HTR-8/SVneo (cell line): Measurements from ENCODE around the gene CLEC2A.

ENCODE experiments used
- DNase-seq: peaks from one replicate; pipeline ENCODE4 v3.0.0; 2011; ENCODE audit warnings: low spot score, mixed read lengths; ENCODE audit not compliant: insufficient read length
- FAIRE-seq: peaks from 2 replicates; lab custom pipeline; 2011; peaks lifted over from hg19 to GRCh38; lab: Jason Lieb, UNC

The CLEC2A gene

DNA sequence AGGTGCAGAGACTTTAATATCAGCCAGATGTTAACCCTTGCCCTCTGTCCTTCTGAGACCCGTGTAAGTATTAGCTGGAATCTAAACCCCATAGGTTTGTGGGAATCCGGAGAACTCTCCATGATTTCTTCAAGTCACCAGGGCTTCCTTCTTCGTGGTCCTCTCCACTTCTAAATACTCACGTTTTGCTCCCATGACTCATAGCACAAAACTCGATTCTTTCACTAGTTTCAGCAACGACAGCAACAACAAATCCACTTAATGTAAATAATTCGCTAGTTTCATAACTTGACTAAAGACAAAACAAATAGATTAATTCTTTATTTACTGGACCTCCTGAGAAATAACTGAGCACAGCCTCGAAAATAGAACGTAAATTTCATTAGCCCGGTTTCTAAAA lies 4.4 kb upstream of the CLEC2A start:
- FAIRE-seq = no peak
- no peak for DNase-seq

DNA sequence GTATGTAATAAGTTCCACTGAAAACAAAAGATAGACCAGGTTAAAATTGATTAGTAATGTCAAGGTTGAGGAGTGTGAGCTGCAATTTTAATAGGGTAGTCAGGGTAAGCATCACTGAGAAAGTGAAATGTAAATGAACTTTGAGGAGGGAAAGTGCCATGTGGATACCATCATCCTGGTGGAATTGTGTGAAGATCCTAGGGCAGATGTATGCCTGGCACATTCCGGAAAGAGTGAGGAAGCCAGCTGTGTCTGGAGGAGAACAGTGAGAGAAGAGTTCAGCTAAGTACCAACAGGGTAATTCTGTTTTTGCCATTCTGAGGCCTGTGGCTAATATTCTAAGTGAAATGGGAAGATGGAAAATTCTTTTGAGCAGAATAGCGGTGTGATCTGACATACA lies 2.9 kb upstream of the CLEC2A start:
- DNase-seq (no peak), FAIRE-seq (no peak)

DNA sequence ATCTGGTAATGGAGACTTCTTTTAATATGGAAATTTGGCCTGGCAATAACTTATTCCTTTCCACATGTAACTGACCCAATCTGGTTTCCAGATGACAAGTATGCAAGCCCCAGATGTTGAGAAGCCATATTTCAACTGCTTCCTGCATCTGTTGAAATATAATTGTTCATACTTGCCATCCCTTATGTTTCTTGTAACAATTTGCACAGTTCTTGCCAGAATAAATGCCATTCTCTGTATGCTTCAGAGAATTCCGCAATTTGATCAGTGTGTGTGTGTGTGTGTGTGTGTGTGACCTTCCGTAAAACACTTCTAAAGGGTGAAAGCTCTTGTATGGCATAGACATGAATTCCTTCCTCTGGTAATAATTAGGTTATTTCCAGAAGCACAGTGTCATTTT lies 1.8 kb upstream of the CLEC2A start:
- FAIRE-seq (no peak), DNase-seq (no peak)

DNA sequence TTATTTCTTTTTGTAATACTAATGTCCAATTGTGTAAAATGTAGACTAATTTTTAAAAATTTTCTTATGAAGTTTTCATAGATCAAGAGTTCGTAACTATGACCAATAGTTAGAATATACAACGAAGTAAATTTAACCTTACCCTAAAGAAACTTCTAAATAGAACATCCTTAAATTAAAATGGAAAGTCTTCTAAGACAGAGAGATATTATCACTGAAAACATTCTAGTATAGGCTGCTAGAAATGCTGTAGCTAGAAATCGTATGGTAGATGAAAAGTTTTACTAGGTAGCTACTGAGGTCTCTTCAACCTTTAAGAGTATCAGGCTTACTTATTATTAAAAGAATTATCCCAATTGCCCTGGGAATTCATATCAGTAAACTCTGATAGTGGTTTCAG lies 925 bp downstream of the CLEC2A start:
- FAIRE-seq = no peak
- DNase-seq = no peak

DNA sequence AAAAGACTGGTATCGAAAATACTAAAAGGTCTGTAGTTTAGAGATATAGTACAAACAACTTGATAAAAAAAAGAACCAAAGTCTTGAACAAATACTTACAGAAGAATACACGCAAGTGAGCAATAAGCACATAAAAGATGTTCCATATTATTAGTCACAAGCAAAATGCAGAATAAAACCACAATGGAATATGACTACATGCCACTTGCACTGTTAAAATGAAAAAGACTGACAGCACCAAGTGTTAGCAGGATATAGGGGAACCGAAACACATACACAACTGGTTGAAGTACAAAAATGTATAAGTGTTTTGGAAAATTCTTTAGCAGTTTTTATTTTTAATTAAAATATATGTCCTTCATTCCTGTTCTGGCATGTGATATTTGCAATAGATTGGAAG lies 3.6 kb downstream of the CLEC2A start:
- DNase-seq (no peak), FAIRE-seq (no peak)

DNA sequence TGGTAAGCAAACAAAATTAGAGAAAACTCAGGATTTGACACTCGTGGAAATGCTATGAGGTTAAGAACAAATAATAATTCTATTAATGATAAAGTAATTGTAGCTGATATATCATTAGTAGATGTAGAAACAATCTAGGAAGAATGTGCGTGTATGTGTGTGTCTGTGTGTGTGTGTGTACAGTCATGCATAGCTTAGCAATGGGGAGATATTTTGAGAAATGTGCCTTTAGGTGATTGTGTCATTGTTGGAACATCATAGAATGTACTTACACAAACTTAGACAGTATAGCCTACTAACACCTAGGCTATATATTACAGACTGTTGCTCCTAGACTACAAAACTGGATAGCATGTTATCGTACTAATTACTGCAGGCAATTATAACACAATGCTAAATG lies 5.3 kb downstream of the CLEC2A start:
- FAIRE-seq (no peak), DNase-seq (no peak)

DNA sequence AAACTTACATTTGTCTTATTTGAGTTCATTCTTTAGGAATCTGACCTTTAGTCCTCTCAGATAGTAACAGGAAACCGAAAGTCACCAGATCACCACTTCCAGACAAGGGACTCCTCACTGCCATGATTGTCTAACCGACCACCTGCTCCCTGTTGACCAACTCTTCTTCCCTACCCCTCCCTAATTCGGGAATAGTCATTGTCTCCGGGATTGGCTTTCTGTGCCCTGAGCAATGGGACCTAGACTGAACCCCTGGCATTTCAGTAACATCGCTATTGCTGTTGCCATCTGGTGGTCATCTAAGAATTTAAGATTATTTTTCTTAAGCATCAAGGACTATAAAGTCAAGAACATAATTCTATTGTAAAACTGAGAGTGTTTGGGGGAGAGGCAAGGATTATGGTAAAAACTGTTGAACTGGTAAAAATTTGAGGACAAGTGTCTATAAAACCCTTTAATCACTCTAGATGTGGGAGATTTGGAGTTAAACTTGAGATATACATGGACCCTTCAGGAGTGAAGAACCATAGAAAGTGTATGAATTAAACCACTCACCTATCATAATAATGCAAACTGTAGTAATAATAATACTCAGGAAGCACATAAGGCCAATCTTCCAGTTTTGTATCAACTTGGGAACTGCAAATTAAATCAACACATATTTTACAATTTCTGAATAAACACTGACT lies 6.3 kb downstream of the CLEC2A start:
- peak; percentile 6 for DNase-seq
- no peak for FAIRE-seq

DNA sequence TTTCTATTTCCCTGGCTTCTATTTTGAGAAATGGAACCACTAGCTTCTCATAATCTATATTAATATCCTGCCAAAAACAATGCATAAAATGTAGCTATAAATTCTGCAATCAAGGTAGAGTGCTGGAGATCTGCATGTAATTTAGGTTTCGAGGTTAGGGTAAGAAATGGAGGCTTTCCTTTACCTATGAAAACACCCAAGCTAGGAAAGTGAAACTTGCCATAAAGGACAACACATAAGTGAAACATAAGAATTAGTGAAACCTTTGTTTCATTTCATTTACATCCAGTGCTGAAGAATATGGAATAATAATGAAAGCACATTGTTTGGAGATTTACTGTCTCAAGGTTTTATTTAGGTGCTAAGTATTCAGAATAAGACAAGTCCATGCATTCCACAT lies 9.7 kb downstream of the CLEC2A start:
- FAIRE-seq = no peak
- no peak for DNase-seq

DNA sequence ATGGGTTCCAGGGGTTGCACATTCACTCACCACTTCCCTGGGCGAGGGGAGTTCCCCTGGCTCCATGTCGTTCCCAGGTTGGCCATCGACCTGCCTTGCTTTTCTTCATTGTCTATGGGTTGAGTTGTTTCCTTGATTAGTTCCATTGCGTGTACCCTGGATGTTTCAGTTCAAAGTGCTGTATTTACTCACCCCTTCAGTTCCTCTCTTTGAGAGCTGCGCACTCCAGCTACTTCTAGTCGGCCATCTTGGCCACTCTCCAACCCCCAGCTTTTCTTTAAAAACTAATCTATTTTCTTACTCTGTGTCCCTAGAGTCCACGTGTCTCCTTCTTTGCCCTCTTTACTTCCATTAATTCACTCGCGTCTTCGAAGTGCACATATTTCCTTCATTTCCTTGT lies 11.7 kb downstream of the CLEC2A start:
- DNase-seq = no peak
- FAIRE-seq = no peak

DNA sequence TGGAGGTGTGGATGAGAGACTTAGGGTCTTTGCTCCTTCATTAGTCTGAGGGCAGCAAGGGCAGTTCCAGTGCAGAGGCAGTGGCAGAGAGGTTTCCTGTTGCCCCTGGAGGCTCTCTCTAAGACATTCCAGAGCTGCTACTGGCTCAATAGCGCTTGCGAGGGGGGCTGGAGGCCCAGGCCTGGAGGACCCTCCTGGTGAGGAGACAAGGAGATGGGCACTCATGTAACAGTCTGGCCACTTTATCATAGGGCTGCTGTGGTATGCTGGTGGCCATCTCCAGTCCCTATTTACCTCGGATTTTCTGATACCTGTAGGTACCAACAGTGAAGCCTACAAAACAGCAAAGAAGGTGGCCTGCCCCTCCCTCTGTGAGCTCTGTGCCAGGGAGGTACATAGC lies 12.7 kb downstream of the CLEC2A start:
- FAIRE-seq = no peak
- no peak for DNase-seq

DNA sequence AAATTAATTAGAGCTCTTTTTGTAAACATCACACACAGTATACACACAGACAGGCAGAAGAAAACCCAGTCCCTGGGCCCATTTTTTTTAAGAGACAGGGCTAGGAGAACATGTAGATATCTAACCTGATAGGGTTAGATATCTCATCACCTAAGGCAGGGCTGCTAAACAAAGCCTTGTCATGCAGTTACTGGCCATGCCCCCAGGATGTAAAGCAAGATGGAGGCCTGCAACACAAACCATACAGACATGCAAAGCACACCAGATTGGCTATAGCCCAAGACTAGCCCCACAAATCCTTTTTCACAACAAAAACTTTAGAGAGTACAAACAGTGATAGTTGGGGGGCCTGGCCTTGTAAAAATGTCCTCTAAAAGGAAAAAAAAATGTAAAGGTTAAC lies 20.5 kb downstream of the CLEC2A start:
- DNase-seq (no peak), FAIRE-seq (no peak)

DNA sequence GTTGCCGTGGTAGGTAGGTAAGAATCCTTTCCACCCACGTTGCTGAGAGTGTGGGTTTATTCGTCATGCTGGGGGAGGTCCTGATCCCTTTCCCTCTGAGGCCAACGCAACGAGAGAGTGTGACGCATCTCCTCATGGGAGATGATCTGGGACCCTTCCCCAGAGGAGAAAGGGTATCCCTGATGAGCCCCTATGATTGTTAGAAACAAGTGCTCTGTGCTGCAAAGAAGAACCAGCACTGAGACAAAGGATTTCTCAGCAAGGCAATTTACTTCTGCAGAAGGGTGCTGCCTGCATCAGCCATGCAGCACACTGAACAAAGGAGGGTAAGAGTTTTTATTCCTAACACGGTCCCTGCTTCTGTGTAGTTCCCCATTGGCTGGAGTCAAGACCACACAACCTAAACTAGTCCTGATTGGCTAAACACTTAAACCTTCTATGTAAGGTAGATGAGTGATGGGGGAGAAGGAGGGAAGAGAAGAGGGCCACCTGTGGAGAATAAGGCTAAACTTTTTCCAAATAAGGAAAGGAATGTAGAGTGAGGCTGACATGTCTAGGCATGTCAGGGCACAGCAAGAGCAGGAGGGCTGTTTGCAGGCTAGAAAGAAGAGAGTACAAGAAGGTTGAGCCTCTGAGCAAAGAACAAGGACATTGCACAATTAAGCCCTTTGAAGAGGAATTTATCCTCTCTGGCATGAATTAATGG lies 21.3 kb downstream of the CLEC2A start:
- FAIRE-seq (no peak), DNase-seq (no peak)

DNA sequence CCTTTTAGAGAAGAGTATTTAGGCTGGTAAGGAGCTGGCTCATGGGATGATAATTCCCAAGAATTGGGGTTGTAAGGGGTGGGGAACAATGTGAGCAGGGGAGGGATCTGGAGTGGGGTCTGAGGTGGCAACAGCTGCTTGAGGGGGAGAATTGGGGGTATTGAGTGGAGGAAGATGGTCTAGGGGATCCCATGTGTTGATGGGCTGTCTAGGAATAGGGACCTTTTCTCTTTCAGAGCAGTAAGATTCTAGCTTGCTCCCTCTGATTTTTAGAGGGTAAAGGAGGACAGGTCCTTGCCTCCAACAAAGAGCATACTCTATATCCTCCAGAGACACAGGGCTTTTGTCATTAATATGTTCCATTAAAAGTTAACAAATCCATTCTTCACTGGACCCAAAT lies 22.4 kb downstream of the CLEC2A start:
- FAIRE-seq = no peak

DNA sequence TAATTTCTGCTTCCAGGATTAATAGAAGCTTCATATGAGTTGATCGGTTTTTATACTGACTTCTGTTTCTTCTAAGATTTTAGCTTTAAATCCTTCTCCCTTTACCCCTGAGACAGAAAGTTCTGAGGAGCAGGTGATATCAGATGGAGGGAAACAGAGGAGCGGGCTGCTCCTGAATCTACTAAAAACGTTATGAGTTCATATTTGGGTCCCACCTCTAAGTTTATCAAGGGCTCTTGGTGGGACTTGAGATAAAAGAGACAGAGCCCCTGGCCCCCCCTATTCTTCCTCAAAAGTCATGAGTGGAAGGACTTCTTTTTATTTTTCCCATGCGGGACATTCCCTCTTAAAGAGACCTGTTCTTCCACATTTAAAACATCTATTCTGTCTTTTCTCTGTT lies 23.8 kb downstream of the CLEC2A start:
- DNase-seq (no peak), FAIRE-seq (no peak)

More for the DNA sequence above, 22.4 kb downstream of the CLEC2A start:
- DNase-seq = no peak

DNA sequence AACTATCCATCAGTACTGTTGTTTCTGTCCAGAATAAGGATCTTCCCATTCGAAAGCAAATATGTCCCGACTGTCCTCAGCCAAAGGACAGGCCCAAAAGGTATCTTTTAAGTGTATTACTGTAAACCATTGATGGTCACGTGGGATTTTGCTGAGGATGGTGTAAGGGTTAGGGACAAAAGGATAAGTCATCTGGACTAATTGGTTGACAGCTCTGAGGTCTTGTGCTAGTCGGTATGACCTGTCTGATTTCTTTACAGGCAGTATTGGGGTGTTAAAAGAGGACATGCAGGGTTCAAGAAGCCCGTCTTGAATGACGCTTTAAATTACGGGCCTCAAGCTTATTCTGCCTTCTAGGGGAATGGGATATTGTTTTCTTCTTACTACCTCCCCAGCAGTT lies 24.4 kb downstream of the CLEC2A start:
- FAIRE-seq (no peak), DNase-seq (no peak)

DNA sequence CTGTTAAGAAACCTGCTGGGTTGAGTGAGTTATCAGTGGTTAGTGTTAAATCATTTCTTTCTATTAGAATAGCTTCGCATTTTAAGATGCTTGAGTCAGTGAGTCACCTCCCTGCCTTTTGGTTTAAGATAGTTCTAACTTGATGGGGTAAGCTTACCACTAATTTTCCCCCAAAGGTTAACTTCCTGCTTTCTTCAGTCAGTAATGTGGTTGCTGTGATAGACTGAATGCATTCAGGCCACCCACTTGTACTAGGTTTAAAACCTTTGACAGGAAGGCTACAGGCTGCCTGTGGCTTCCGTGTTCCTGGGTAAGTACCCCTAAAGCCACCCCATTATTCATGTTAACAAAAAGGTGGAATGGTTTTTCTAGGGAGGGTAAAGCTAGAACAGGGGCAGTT lies 25.3 kb downstream of the CLEC2A start:
- DNase-seq (no peak), FAIRE-seq (no peak)

DNA sequence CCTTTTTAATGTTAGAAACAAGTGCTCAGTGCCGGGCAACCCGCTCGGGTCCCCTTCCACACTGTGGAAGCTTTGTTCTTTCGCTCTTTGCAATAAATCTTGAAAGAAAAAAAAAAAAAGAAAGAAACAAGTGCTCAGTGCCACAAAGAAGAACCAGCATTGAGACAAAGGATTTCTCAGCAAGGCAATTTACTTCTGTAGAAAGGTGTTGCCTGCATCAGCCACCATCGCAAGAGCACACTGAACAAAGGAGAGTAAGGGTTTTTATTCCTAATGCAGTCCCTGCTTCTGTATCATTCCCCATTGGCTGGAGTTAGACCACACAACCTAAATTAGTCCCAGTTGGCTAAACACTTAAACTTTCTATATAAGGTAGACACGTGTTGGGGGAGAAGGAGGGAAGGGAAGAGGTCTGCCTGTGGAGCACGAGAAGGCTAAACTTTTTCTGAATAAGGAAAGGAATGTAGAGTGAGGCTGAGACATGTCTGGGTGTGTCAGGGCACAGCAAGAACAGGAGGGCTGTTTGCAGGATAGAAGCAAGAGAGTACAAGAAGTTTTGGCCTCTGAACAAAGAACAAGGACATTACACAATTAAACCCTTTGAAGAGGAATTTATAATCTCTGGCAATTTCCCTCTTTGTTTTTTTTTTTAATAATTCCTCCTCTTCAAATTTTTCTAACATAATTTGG lies 29.5 kb downstream of the CLEC2A start:
- FAIRE-seq (no peak), DNase-seq (no peak)

DNA sequence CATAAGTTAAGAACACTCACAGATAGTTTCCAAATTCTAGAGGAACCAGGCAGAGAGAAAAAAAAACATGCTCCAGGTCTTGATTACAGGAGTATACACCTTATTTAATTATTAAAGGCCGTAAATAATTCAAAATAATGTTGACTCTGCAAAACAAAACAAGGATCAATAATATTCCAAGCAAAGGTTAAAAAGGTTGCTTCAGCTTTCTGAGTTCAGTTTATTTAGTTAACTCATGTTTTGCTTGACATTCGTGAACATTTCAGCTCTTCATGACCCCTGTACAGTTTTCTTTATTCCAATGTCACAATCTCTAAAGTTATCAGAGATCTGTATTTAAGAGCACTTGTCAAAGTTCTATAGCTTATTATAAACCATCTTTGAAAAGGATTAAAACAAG lies 31.2 kb downstream of the CLEC2A start:
- FAIRE-seq = no peak

DNA sequence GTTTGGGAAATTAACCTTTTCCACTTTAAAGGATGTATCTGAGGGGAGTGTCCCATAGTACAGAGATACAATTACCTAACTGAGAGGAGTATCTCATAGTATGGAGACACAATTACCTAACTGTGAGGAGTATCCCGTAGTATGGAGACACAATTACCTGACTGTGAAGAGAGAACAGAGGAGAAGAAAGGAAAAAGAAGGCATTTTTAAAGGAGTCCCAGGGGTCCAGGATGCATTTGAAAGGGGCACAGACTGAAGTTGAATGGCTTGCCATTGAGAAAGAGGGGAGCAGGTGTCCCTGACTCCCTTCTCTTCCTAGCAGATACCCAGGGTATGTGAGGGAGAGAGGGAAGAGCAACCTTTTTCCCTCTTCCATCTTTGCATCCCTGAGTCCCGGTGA lies 33.0 kb downstream of the CLEC2A start:
- no peak for DNase-seq
- FAIRE-seq = no peak

More for the DNA sequence above, 31.2 kb downstream of the CLEC2A start:
- no peak for DNase-seq

DNA sequence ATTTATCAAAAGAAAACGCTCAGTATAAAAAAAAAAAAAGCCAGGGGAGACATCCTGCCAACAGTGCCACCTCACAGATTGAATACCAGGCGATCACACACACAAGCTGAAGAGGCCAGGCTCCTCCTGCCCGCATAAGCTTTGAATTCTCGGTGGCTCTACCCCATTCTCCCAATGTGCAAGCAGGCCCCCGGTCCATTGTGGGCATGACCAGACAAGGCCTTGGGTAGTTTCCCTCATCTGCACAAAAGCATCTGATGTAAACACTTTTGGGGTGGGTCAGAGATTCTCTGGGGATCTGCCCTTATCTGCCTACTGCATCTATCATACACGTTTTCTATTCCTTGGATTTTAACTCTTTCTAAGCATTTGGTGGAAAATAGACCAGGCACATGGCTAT lies 34.6 kb downstream of the CLEC2A start:
- FAIRE-seq (no peak), DNase-seq (no peak)

DNA sequence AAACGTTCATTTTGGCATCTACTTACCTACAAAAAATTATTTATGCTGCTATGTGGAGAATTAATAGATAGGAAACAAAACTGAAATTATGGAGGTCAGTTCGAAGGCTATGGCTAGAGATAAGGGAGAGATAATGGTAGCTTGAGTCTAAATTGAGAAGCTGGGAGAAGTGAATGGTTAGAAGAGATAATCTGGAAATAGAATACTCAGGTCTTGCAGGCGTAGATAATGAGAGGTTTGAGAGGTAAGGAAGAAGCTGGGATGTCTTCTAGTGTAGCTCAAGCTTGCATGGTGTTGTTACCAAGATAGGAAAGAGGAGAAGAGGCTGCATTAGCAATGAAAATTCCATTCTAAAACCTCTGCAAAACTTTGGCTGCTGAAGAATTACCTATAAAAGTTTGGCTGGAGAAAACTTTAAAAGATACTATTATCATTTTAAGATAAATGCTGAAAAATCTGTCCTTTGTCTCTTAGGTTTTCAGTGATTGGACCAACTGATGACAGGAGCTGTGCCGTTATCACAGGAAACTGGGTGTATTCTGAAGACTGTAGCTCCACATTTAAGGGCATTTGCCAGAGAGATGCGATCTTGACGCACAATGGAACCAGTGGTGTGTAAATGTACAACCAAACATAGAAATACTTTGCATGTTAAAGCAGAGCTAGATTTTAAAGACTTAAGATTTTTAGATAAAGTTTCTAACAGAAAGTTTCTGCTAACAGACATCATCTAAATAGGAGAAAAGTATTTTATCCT lies 36.8 kb downstream of the CLEC2A start:
- FAIRE-seq = no peak
- DNase-seq = no peak
